HG03175 (cell line): Measurements from ENCODE around the gene SKI.

Experiments used
- ATAC-seq: cut with Tn5 transposase; IDR thresholded peaks from one replicate; pipeline ENCODE4 v1.9.1; 2021; ENCODE audit warnings: mild to moderate bottlenecking, moderate library complexity; ENCODE audit not compliant: unreplicated experiment

The SKI gene

DNA sequence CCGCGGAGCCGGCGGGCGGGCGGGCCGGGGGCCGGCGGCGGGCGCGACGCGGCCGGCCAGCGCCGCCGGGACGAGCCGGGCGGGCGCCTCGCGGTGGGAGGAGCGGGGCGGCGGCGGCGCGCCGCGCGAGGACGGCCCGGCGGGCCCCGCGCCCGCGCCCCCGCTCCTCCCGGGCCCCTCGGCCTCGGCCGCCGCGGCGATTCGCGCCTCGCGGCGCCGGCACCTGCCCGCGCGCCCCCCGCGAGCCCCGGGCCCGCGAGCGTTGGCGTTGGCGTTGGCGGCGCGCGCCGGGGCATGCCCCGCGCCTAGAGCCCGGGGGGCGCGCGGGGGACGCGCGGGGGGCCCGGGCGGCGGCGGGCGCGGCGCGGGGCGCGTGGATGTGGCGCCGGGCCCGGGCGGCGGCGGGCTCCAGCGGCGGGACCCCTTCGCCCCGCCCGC is at the start of gene SKI:
Gene SKI, plus strand, starts transcription at position 163 of the 438 bp plus-strand sequence. CDS start 448 bp downstream, outside the sequence.
- ATAC-seq = no peak

DNA sequence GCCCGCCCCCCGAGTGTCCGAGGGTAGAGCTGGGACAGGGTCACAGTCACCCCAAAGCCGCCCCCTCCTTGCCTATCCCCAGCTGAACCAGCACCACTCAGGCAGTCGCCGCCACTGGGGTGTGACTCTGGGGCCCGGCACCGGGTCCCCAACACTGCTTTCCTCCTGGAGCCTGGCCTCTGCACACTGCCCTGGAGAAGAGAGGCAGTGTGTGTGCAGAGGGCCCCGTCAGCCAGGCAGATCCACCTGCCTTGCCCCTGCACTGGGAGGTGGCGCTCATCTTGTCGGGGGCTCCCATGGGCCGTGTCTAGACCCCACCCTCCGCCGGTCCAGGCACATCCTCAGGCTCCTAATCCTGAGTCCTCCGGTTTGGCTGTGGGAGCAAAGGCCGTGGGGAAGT is 49.2 kb upstream of the SKI start:
- ATAC-seq = no peak

DNA sequence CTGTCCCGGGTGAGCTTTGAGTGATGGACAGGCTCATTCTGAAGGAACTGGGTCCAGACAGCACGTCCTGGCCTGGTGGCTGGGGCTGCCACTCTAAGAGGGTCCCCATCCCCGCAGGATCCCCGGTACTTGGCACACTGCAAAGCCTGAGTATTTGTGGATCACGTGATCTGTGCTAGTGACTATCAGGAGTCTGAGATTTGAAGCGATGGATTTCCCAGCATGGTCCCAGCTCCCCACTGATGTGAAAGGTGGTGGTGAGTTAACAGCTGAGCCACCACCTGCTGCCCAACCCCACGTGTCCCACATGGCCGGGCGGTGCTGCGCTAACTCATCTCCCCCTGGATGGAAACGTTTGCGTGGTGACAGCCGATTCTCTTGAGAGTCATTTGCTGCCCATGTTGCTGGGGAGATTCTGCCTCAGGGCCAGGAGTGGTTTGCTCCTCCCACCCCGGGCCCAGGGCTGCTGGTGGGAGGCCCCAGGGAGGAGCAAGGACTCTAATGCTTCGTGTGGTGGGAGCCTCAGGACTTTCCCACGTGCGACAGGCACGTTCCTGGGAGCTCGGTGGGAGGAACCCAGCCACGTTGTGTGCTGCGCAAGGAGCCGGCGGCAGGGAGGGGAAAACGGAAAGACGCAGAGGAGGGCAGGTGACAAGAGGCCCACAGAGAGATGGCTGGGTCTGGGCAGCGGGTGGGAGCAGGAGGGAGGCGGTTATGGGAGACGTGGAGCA is 48.7 kb upstream of the SKI start:
- no peak for ATAC-seq

GRCh38 chr1:2180297-2181245 is 47.5 kb upstream of the SKI start:
- ATAC-seq = no peak

GRCh38 chr1:2181271-2181670 is 46.8 kb upstream of the SKI start:
- ATAC-seq = no peak

GRCh38 chr1:2181752-2182151 is 46.4 kb upstream of the SKI start:
- no peak for ATAC-seq

DNA sequence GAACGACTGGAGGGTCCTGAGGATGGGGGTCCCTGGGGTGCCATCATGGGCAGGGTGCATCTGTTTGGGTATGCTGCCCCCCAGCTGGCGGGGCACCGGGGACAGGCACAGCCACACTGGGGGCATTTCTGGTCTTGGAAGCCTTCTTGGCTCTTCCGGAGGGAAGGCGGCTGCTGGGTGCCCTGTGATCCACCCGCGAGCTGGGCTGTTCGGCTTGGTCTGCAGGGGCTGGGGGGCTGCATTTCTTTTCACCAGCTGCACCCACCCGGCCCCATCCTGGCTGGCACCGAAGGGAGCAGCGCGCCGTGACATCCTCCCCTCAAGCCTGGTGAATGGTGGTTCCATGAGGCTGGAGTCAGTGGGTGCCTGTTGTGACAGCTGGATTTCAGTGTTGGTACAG is 45.7 kb upstream of the SKI start:
- no peak for ATAC-seq

GRCh38 chr1:2183937-2184334 is 44.2 kb upstream of the SKI start:
- no peak for ATAC-seq

DNA sequence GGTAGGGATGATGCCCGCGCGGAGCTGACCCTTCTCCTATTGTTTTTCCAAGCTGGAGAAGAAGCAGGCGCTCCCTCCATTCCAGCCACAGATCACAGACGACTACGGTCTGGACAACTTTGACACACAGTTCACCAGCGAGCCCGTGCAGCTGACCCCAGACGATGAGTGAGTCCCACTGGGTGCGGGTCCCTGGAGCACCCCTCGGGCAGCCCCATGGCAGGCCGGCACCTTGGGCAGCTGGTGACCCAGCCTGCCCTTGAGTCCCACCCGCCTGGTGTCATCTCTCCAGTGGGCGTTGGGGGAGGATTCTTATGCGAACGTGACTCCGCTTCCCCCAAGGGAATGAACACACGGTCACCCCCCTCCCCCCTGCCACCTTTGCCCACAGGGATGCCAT is 43.6 kb upstream of the SKI start:
- ATAC-seq = no peak

GRCh38 chr1:2184934-2185333 is 43.2 kb upstream of the SKI start:
- no peak for ATAC-seq

DNA sequence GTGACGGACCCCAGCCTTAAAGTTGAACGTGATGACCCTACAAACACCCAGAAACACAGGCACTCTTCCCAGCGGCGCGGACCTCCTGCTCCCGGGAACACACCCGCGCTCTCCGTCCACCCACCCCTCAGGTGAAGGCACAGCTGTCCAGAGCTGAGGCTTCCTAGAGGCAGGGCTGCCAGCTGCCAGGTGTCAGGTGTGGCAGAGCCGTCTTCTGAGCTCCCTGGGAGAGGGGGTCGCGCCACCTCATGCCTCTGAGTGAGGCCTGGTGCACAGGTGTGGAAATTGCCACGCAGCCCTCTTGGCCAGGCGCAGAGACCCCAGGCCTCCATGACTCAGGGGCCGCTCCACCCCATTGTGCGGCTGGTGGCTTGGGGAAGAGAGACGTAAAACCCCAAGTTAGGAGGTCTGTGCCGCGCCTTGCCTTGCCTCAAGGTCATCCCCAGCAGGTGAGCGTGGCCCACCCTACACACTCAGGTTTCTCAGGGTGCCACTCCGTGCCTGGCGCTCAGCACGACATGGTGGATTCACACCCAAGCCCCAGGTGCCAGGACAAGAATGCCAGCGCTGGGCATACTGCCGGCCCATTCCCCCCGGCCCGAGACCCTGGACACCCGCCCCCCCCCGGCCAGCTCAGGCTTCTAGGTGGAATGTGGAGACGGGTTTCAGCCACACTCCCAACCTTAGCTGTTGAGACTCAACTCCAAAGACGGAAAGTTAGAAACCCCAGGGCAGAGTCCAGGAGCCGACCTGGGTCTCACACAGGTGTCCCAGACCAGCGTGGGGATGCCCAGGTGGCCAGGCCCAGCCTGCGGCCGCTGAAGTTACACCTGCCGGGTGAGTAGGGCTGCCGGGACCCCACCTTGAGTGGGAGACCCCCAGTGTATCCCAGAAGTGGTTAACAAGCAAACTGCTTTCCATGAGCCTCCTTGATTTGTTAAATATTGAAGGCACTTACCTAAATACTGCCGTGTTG is 42.0 kb upstream of the SKI start:
- ATAC-seq = no peak

- ATAC-seq = no peak
Measured at GRCh38 chr1:2186901-2187300, 41.2 kb upstream of the SKI start.

DNA sequence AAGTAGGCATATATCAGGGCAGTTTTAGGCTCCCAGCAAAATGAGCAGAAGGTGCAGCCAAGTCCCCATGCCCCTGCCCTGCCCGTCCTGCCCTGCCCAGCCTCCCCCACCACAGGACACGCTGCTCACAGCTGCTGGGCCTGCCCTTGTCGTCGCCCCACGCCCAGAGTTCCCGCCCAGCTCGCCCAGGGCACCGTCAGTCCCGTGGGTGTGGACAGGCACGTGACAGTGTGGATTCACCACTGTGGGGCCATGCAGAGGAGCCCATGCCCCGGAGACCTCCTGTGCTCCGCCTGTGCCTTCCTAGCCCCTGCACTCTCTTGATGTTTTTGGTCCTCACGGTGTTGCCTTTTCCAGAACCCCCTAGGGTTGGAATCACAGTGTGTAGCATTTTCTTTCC is 40.5 kb upstream of the SKI start:
- no peak for ATAC-seq

- ATAC-seq = no peak
Measured at GRCh38 chr1:2188336-2188735, 39.8 kb upstream of the SKI start.

DNA sequence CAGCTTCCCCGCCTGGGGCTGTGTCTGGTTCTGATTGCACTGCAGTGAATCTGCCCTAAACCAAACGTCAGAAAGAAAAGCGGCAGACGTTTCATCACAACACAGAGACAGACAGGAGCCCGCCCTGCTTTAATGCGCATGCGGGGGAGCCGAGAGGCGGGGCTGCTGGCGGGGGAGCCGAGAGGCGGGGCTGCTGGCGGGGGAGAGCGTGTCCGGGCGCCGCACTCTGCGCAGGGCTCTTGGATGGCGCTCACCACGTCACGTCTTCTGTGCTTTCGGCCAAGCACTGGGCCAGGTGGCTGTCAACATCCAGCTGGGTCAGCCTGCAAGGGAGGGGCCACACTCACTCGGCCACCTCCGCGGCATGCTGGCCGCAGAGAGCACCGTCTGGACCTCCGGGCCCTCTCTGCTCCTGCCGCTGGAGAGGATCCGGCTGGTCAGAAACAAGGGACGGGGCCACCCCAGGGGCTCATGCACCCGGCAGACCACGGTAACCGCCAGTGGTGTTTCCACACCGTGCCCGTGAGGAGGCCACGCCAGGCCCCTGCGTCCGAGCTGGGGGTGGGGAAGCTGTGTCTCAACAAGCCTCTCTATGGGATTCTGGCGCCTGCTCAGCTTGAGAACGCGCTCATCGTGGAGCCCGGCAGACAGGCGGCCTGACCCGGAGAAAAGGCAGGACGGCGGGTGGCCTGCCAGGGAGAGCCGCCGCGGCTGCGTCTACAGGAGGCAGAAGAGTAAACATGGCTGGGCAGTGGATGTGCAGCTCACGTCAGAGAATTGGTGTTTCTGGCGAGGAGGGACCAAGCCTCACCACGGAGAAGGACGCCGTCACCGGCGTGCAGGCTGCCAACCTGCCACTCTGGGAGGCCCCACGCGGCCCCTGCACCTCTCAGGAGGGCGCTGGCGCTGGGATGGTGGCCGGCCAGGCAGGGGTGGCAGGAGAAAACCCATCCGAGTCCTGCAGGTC is 38.4 kb upstream of the SKI start:
- ATAC-seq = peak; percentile 85

DNA sequence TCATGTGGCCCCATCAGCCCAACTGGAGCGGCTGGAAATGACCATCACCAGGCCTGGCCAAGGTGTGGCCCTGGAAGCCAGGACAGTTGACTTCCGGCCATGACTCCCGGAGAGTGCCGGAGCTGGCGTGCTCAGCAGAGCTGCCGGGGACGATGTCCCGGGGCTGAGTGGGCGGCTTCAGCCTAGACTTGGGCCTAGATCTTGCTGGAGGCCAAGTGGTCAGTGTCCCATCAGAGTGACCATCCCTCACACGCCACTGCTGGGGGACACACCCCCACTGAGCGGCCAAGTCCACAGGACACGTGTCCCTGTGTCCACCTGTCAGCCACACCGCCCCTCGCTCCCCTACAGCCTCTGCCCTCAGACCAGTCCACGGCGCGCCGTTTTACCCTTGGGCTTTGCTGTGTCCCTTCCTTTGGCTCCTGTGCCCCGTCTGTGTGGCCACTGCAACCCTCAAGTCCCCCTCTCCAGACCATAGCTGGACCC is 37.6 kb upstream of the SKI start:
- ATAC-seq = no peak

DNA sequence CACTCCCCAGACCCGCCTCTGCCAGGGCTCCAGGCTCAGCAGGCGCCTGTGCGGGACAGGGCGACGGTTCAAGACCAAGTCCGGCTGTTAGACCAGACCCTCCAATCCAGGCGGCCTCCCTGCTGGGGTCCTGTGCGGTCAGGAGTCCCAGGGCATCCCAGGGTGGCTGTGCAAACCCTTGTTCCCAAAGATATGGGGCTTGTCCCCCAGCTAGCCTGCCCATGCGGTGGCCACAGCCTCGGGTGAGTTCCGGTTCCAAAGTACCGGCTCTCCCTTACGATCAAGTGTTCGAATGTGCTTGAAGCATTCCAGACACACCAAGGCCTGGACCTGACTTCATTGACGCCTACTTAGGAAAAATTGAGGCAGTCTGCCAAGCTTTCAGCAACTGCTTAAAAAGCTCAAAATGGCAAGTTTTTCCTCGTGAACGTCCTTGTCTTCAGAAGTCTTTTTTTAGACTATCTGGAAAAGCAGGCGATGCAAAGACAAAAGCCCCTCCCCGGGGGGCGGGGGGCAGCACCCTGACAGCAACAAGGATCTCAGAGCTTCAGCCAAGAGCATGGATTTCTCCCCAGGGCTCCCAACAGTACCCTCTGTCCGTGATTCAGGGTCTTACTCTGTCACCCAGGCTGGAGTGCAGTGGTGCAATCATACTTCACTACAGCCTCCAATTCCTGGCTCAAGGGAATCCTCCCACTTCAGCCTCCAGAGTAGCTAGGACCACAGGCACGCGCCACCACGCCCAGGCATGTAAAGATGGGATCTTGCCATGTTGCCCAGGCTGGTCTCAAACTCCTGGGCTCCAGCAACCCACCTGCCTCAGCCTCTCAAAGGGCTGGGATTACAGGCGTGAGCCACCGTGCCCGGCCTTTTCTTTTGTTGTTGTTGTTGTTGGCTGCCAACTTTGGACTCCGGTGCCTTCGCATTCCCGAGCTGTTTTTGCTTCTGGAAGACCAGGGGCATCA is 35.8 kb upstream of the SKI start:
- no peak for ATAC-seq

DNA sequence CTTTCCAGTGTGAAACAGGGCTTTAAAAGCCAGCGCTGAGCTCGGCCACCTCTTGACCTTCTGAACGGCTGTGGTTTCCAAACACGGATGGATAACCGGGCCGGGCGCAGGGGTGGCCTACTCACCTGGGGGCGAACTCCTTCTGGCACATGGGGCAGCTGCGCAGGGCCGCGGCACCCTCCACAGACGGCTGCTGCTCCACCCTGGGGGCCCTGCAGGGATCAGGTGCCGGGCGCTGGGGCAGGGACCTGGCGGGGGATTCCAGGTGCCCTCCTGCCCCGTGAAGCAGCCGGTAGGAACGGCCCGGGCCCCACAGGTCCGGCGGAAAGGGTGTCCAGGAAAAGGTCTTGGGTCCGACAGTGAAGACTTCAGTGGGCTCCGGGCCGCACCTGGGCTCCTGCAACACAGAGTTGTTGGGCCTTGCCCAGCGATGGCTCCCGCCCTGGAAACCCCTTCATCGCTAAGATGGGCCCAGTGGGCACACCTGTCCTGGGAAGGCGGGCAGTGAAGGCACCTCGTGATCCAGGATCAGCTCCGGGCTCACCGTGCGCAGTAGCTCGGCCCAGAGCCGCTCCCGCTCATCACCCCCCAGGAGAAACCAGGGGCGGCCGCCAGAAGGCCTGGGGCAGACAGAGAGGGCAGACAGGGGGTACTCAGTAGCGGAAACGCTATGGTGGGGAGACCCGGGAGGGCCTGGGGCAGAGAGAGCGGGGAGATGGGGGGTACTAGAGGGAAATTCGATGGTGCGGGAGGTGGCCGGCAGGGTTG is 34.4 kb upstream of the SKI start:
- ATAC-seq = no peak
